AG09309 (cell line): ENCODE measurements around the gene TFEC.

ENCODE experiments used
- DNase-seq: peaks from one replicate; pipeline ENCODE4 v3.0.0-alpha.2; 2010; ENCODE audit warnings: low read depth
- H3K4me3 ChIP-seq: 2 replicates; pipeline ENCODE4 v1.5.1; 2011; ENCODE audit warnings: mild to moderate bottlenecking, low read depth, low read length, moderate library complexity; ENCODE audit not compliant: control insufficient read depth
- TF ChIP-seq, protein P1 (sequence below): IDR thresholded peaks from 2 replicates; pipeline ENCODE4 v1.5.1; 2011; ENCODE audit warnings: mild to moderate bottlenecking, low read depth, low read length, inconsistent platforms; ENCODE audit not compliant: insufficient read depth, control insufficient read depth; ENCODE audit errors: missing control alignments

Gene TFEC

DNA sequence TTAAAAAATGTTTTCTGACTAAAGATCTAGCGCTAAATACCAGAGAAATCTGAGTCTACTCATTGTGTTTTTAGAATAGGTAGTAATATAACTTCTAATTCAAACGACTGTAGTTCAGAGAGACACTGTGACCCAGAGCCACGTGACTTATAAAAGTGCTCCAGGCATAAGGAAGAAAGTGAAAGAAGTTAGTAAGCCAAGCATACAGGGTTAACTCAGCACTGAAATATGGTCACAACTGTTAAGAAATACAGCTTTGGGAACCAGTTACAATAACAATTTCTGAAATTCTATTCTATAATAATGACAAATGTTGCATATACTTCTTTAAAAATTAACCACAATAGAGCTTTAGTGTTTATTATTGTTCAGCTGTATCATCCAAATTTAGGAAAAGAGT lies 119.1 kb downstream of the TFEC start:
- TF ChIP-seq, protein P1, sequence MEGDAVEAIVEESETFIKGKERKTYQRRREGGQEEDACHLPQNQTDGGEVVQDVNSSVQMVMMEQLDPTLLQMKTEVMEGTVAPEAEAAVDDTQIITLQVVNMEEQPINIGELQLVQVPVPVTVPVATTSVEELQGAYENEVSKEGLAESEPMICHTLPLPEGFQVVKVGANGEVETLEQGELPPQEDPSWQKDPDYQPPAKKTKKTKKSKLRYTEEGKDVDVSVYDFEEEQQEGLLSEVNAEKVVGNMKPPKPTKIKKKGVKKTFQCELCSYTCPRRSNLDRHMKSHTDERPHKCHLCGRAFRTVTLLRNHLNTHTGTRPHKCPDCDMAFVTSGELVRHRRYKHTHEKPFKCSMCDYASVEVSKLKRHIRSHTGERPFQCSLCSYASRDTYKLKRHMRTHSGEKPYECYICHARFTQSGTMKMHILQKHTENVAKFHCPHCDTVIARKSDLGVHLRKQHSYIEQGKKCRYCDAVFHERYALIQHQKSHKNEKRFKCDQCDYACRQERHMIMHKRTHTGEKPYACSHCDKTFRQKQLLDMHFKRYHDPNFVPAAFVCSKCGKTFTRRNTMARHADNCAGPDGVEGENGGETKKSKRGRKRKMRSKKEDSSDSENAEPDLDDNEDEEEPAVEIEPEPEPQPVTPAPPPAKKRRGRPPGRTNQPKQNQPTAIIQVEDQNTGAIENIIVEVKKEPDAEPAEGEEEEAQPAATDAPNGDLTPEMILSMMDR: no peak
- DNase-seq: no peak
- H3K4me3 ChIP-seq: no peak overlapping the region

DNA sequence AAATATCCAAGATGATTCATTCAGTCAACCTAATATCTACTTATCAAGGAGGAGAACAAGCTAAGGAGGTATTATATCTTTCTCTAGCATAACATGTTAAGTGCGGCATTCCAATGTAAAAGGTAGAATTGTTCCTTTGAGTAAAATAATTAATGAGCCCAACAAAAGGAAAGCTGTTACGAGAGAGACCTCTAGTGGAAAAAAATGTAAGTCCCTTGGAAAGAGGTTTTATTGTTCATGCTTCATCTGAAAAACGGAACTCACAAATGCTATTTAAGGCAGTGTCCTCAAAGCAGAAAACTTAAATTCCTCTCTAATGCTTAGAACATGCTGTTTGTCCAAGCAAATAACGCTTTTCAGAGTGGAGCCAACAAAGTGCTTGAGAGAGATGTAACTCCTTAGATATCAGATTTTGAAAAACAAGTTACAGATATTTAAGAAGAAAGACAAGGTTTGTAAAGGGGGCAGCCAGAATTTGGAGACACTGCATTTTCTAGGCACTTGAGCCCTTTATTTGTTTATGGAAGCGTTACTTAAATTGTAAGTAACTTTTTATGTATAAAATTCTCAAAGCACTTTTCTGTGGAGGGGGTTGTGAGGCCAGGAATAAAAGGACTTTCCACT lies 119.9 kb downstream of the TFEC start:
- peak; percentile 10 for DNase-seq
- TF ChIP-seq, protein P1: peak; percentile 59
- no peak overlapping the region for H3K4me3 ChIP-seq

DNA sequence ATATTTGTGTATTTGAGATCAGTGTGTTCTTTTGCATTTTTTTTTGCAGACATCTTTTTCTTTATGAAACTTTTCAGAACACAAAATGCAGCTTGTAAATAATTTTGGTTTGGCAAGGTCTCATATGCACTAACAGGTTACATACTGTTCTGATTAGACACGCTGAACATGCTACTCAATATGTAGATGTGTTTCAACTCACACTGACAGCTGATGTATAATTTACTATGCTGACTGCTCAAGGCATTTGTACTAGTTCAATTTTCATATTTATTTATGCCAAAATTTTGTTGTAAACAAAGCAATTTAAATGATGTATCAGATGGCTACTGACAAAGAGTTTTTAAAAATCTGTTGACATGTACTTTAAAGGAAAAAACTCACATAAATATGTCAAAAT lies 123.8 kb downstream of the TFEC start:
- TF ChIP-seq, protein P1: no peak
- no peak overlapping the region for H3K4me3 ChIP-seq
- no peak for DNase-seq

DNA sequence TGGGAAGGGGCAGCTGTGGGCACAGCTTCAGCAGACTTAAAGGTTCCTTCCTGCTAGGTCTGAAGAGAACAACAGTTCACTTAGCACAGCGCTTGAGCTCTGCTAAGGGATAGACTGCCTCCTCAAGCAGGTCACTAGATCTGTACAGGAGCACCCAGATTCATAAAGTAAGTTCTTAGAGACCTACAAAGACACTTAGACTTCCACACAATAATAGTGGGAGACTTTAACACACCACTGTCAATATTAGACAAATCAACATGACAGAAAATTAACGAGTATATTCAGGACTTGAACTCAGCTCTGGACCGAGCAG lies 140.9 kb downstream of the TFEC start:
- no peak for DNase-seq
- TF ChIP-seq, protein P1: no peak
- no peak overlapping the region for H3K4me3 ChIP-seq

DNA sequence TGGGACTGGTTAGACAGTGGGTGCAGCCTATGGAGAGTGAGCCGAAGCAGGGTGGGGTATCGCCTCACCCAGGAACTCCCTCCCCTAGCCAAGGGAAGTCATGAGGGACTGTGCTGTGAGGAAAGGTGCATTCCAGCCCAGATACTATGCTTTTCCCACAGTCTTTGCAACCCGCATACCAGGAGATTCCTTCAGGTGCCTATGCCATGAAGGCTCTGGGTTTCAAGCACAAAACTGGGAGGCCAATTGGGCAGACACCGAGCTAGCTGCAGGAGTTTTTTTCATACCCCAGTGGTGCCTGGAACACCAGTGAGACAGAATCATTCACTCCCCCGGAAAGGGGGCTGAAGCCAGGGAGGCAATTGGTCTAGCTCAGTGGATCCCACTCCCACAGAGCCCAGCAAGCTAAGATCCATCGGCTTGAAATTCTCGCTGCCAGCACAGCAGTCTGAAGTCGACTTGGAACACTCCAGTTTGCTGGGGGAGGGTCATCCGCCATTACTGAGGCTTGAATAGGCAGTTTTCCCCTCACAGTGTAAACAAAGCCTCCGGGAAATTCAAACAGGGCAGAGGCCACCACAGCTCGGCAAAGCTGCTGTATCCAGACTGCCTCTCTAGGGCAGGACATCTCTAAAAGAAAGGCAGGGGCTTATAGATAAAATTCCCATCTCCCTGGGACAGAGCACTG lies 141.4 kb downstream of the TFEC start:
- H3K4me3 ChIP-seq: no peak overlapping the region
- DNase-seq: no peak
- TF ChIP-seq, protein P1: no peak

DNA sequence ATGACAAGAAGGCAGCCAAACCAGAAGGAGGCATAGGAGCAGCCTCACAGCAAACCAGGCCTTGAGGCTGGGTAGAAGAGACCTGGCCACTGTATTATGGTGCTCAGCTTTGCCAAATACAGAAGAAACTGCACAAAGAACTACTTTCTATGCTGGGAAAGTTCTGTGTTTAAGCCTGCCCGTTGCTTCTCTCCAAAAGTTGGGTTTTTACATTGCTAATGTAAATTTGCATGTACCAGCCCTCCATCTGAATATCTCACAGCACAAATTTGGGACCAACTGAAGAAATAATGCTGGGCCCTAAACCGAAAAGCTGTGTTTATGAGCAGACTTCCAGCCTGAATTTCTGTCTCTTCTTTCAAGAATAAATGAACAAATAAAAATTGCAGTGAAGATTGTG lies 145.0 kb downstream of the TFEC start:
- no peak for DNase-seq
- H3K4me3 ChIP-seq: no peak overlapping the region
- TF ChIP-seq, protein P1: no peak
